ENCODE data around the gene PUM2.

PUM2 gene

GRCh38 chr2:20224716-20225293 lies 125.8 kb downstream of the PUM2 start, which contains the start of gene SDC1:
Gene SDC1 (minus strand): TSS chr2:20225130. CDS start chr2:20224867, 263 bp downstream.
- in situ Hi-C loops (cut with HindIII; ENCODE audit: low pct_ligation_motif_present, low pct_unique_long_range_greater_than_20kb, low sequenced_read_pairs): no loop called here
- peak; percentile 69 for DNase-seq

- in situ Hi-C loops (cut with HindIII; ENCODE audit: low pct_ligation_motif_present, low pct_unique_long_range_greater_than_20kb, low sequenced_read_pairs): no loop called here
- peak; percentile 39 for DNase-seq
Measured at GRCh38 chr2:20224164-20224715, 126.4 kb downstream of the PUM2 start.

GRCh38 chr2:20223407-20224163 lies 127.1 kb downstream of the PUM2 start:
- in situ Hi-C loops (cut with HindIII; ENCODE audit: low pct_ligation_motif_present, low pct_unique_long_range_greater_than_20kb, low sequenced_read_pairs): no loop called here

GRCh38 chr2:20222769-20223406 lies 127.8 kb downstream of the PUM2 start:
- in situ Hi-C loops (cut with HindIII; ENCODE audit: low pct_ligation_motif_present, low pct_unique_long_range_greater_than_20kb, low sequenced_read_pairs): no loop called here
- no peak for DNase-seq

More at GRCh38 chr2:20223407-20224163, 127.1 kb downstream of the PUM2 start:
- peak; percentile 57 for DNase-seq

- in situ Hi-C loops (cut with HindIII; ENCODE audit: low pct_ligation_motif_present, low pct_unique_long_range_greater_than_20kb, low sequenced_read_pairs): no loop called here
- no peak for DNase-seq
Measured at GRCh38 chr2:20222014-20222768, 128.5 kb downstream of the PUM2 start.

- no peak for DNase-seq
- in situ Hi-C loops (cut with HindIII; ENCODE audit: low pct_ligation_motif_present, low pct_unique_long_range_greater_than_20kb, low sequenced_read_pairs): no loop called here
Measured at GRCh38 chr2:20221555-20221973, 129.1 kb downstream of the PUM2 start.

GRCh38 chr2:20220806-20221554 lies 129.7 kb downstream of the PUM2 start:
- in situ Hi-C loops (cut with HindIII; ENCODE audit: low pct_ligation_motif_present, low pct_unique_long_range_greater_than_20kb, low sequenced_read_pairs): no loop called here
- DNase-seq: no peak

GRCh38 chr2:20219763-20220380 lies 130.8 kb downstream of the PUM2 start:
- in situ Hi-C loops (cut with HindIII; ENCODE audit: low pct_ligation_motif_present, low pct_unique_long_range_greater_than_20kb, low sequenced_read_pairs): no loop called here
- no peak for DNase-seq

GRCh38 chr2:20218331-20219320 lies 132.0 kb downstream of the PUM2 start:
- in situ Hi-C loops (cut with HindIII; ENCODE audit: low pct_ligation_motif_present, low pct_unique_long_range_greater_than_20kb, low sequenced_read_pairs): no loop called here
- no peak for DNase-seq

- in situ Hi-C loops (cut with HindIII; ENCODE audit: low pct_ligation_motif_present, low pct_unique_long_range_greater_than_20kb, low sequenced_read_pairs): no loop called here
Measured at GRCh38 chr2:20217041-20217970, 133.3 kb downstream of the PUM2 start.

GRCh38 chr2:20216130-20217025 lies 134.3 kb downstream of the PUM2 start:
- no peak for DNase-seq
- in situ Hi-C loops (cut with HindIII; ENCODE audit: low pct_ligation_motif_present, low pct_unique_long_range_greater_than_20kb, low sequenced_read_pairs): no loop called here

More at GRCh38 chr2:20217041-20217970, 133.3 kb downstream of the PUM2 start:
- peak; percentile 46 for DNase-seq

- no peak for DNase-seq
- in situ Hi-C loops (cut with HindIII; ENCODE audit: low pct_ligation_motif_present, low pct_unique_long_range_greater_than_20kb, low sequenced_read_pairs): no loop called here
Measured at GRCh38 chr2:20215183-20216040, 135.2 kb downstream of the PUM2 start.

- in situ Hi-C loops (cut with HindIII; ENCODE audit: low pct_ligation_motif_present, low pct_unique_long_range_greater_than_20kb, low sequenced_read_pairs): no loop called here
- no peak for DNase-seq
Measured at GRCh38 chr2:20214566-20215182, 136.0 kb downstream of the PUM2 start.
